Breast epithelium (tissue), 3 donors: ENCODE data around the gene LACTBL1.

ENCODE experiments used
- POLR2A ChIP-seq: fragments of 450-650 bp; IDR thresholded peaks from one replicate; pipeline ENCODE4 v1.6.1; 2016; ENCODE audit warnings: antibody characterized with exemption, mild to moderate bottlenecking, moderate library complexity
- POLR2AphosphoS5 ChIP-seq, 3 donors: sonication (generic); formaldehyde crosslinking; IDR thresholded peaks; one replicate each; pipeline ENCODE4 v1.6.1; 2017; ENCODE audit warnings: antibody characterized with exemption in 3 of 3
- TF ChIP-seq, protein P1 (sequence below), 3 donors: fragments of 450-650 bp; IDR thresholded peaks; one replicate each; pipeline ENCODE4 v1.5.1; 2016 to 2017; ENCODE audit warnings: antibody characterized with exemption in 3 of 3, mild to moderate bottlenecking in 3 of 3, moderate library complexity in 3 of 3

- TF ChIP-seq, protein P1, sequence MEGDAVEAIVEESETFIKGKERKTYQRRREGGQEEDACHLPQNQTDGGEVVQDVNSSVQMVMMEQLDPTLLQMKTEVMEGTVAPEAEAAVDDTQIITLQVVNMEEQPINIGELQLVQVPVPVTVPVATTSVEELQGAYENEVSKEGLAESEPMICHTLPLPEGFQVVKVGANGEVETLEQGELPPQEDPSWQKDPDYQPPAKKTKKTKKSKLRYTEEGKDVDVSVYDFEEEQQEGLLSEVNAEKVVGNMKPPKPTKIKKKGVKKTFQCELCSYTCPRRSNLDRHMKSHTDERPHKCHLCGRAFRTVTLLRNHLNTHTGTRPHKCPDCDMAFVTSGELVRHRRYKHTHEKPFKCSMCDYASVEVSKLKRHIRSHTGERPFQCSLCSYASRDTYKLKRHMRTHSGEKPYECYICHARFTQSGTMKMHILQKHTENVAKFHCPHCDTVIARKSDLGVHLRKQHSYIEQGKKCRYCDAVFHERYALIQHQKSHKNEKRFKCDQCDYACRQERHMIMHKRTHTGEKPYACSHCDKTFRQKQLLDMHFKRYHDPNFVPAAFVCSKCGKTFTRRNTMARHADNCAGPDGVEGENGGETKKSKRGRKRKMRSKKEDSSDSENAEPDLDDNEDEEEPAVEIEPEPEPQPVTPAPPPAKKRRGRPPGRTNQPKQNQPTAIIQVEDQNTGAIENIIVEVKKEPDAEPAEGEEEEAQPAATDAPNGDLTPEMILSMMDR (IDR thresholded peaks at IDR 0.05), result no peak
- no peak for TF ChIP-seq POLR2AphosphoS5 (IDR thresholded peaks at IDR 0.05)
- no peak for TF ChIP-seq POLR2A
These were observed 65.1 kb downstream of the LACTBL1 start for GRCh38 chr1:22907528-22907927.
